Activated naive CD4-positive, alpha-beta T cell treated with anti-CD3 and anti-CD28 coated beads for 36 hours (primary cell): Measurements from ENCODE around the gene TCF15. TPM values are rescaled to one million over a fixed set of nuclear protein-coding genes. Genes with fewer than 3 reads are reported as not detected.
"Not testable (repeated sequence)": the region's sequence is repeated elsewhere in the genome, so short reads cannot be mapped to it uniquely, and the experiment has no call there.

ENCODE experiments used
- CTCF ChIA-PET: fragments of 350-600 bp; sonication (Branson Sonifier 250); formaldehyde crosslinking; loops from one replicate; lab custom pipeline; 2021; ENCODE audit warnings: antibody characterized with exemption; lab: Charles Lee
- DNase-seq: peaks from one replicate; pipeline ENCODE4 v3.0.0-alpha.2; 2020
- H3K27ac Mint-ChIP-seq: one replicate; pipeline ENCODE4 v1.8.0; 2021; ENCODE audit warnings: mild to moderate bottlenecking, mixed read lengths
- H3K27me3 Mint-ChIP-seq: one replicate; pipeline ENCODE4 v1.8.0; 2021; ENCODE audit warnings: low read depth, mixed read lengths
- H3K36me3 Mint-ChIP-seq: one replicate; pipeline ENCODE4 v1.8.0; 2021; ENCODE audit warnings: low read depth, mixed read lengths
- H3K4me1 Mint-ChIP-seq: one replicate; pipeline ENCODE4 v1.8.0; 2021; ENCODE audit warnings: low read depth, mixed read lengths
- H3K4me3 Mint-ChIP-seq: one replicate; pipeline ENCODE4 v1.8.0; 2021; ENCODE audit warnings: mild to moderate bottlenecking, moderate library complexity, mixed read lengths
- H3K9me3 Mint-ChIP-seq: one replicate; pipeline ENCODE4 v1.8.0; 2021; ENCODE audit warnings: mixed read lengths
- intact Hi-C: fragments of 100-400 bp; cut with micrococcal nuclease; formaldehyde crosslinking; loops from one replicate; pipeline ENCODE4 v1.15.1; 2023
- total RNA-seq, 2 experiments: library from RNA; stranded (reverse); gene quantifications; one replicate each; pipeline ENCODE4 v1.2.3, GENCODE V29; 2021

Gene TCF15
- total RNA-seq, 2 experiments from 2014 or later, result not detected

DNA sequence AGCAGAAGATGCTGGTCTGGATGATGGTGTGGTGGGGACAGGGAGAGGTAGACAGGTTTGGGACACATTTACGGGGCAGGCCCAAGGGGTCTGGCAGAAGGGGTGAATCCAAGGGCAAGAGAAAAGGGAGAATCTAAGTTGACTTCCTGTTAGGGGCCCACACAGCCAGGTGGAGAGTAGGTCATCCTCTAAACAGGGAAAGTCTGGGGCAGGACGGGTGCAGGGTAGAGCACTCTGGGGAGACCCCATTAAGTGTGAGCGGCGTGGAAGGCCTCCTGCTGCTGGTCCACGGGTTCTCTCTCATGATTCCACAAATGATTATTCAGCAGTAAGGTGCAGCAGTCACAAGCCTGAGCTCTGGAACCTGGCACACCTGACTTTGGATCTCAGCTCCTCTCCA is 40.2 kb upstream of the TCF15 start:
- no peaks in the 10 kb centered on the region for H3K9me3 Mint-ChIP-seq
- CTCF ChIA-PET, result interaction anchor here (0.7 kb wide), 1 partner anchor 138 kb away, joined by 3 read pairs; no protein-coding TSS in a partner anchor
- peaks cover 8% of the 10 kb centered on the region for H3K27me3 Mint-ChIP-seq
- H3K4me3 Mint-ChIP-seq, result no peak overlapping the region
- H3K36me3 Mint-ChIP-seq, result peaks cover 23% of the 10 kb centered on the region
- intact Hi-C loops, result loop anchor here (5.0 kb wide), 1 partner anchor 472 kb away; no protein-coding TSS in a partner anchor
- peaks cover 8% of the 10 kb centered on the region for H3K4me1 Mint-ChIP-seq
- no peak for DNase-seq
- no peak overlapping the region for H3K27ac Mint-ChIP-seq

- Mint-ChIP-seq H3K4me3 (no peak overlapping the region), H3K27ac (no peak overlapping the region), H3K27me3 (peaks cover 15% of the 10 kb centered on the region), H3K4me1 (peaks cover 9% of the 10 kb centered on the region), H3K9me3 (no peaks in the 10 kb centered on the region), H3K36me3 (peaks cover 23% of the 10 kb centered on the region)
- CTCF ChIA-PET, result interaction anchor here (0.9 to 2.9 kb wide), 5 partner anchors 13 to 87 kb away, joined by 3 to 21 read pairs (median 6); no protein-coding TSS in a partner anchor
- DNase-seq, result no peak
- intact Hi-C loops, result no loop called here
These were observed 37.4 kb upstream of the TCF15 start for GRCh38 chr20:647479-648019.

DNA sequence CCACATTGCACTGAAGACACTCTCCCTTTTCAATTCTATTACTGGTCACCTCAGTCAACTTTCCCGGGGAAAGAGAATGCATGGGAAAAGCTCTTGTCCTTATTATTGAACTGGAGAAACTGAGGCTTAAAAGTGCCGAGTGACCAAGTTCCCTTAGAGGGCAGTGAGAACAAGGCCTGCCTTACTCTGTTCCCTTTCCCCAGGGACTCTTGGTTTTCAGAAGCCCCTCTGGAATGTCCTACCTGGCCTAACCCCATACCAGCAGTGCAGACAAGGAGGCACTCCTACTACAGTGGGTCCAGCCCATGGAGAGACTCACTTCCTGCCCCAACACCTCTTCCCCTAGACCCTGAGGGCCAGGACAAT is 36.7 kb upstream of the TCF15 start:
- CTCF ChIA-PET, result interaction anchor here (0.7 to 3.0 kb wide), 9 partner anchors 12 to 293 kb away, joined by 3 to 21 read pairs (median 8); no protein-coding TSS in a partner anchor
- H3K4me3 Mint-ChIP-seq, result no peak overlapping the region
- intact Hi-C loops, result no loop called here

DNA sequence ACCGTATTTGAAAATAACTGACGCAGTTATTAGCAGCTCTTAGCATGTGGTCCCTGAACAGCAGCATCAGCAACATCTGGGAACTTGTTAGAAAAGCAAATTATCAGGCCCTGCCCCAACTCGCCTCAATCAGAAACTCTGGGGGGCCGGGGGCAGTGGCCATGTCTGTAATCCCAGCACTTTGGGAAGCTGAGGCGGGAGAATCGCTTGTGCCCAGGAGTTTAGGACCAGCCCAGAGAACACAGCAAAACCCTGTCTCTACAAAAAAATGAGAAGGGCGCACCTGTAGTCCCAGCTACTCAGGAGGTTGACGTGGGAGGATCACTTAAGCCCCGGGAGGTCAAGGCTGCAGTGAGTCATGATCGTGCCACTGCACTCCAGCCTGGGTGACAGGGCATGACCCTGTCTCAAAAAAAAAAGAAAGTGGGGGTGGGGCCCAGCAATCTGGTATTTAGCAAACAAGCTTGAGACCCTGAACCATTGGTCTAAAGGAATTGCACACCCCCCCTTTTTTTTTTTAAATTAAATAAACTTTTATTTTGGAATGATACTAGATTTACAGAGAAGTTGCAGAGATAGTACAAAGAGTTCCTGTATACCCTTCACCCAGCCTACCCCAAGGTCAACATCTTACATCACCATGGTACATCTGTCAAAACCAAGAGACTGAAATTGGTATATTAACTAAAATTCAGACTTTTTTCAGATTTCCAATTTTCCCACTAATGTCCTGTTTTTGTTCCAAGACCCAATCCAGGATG is 36.2 kb upstream of the TCF15 start:
- Mint-ChIP-seq H3K4me3 (no peak overlapping the region), H3K27me3 (peaks cover 18% of the 10 kb centered on the region), H3K27ac (no peak overlapping the region), H3K9me3 (no peaks in the 10 kb centered on the region), H3K4me1 (peaks cover 6% of the 10 kb centered on the region), H3K36me3 (peaks cover 23% of the 10 kb centered on the region)
- no peak for DNase-seq
- CTCF ChIA-PET, result interaction anchor here (0.6 to 3.0 kb wide), 32 partner anchors 9 to 309 kb away, joined by 3 to 21 read pairs (median 5); no protein-coding TSS in a partner anchor
- intact Hi-C loops, result no loop called here

More for the DNA sequence above, 36.7 kb upstream of the TCF15 start:
- H3K27ac Mint-ChIP-seq, result no peak overlapping the region
- DNase-seq, result no peak
- H3K4me1 Mint-ChIP-seq, result peaks cover 6% of the 10 kb centered on the region
- no peaks in the 10 kb centered on the region for H3K9me3 Mint-ChIP-seq
- H3K27me3 Mint-ChIP-seq, result peaks cover 15% of the 10 kb centered on the region
- peaks cover 23% of the 10 kb centered on the region for H3K36me3 Mint-ChIP-seq

GRCh38 chr20:645318-646106 is 35.4 kb upstream of the TCF15 start:
- peak; percentile 76 for DNase-seq
- peaks cover 9% of the 10 kb centered on the region for H3K4me1 Mint-ChIP-seq
- CTCF ChIA-PET, result interaction anchor here (0.5 to 3.0 kb wide), 40 partner anchors 10 to 310 kb away, joined by 3 to 21 read pairs (median 4); no protein-coding TSS in a partner anchor
- intact Hi-C loops, result loop anchor here (1.0 kb wide), 3 partner anchors 84 to 291 kb away; partner anchors contain the start of gene RBCK1
- no peaks in the 10 kb centered on the region for H3K9me3 Mint-ChIP-seq
- H3K27me3 Mint-ChIP-seq, result peaks cover 21% of the 10 kb centered on the region
- peaks cover 23% of the 10 kb centered on the region for H3K36me3 Mint-ChIP-seq
- no peak overlapping the region for H3K4me3 Mint-ChIP-seq
- no peak overlapping the region for H3K27ac Mint-ChIP-seq

DNA sequence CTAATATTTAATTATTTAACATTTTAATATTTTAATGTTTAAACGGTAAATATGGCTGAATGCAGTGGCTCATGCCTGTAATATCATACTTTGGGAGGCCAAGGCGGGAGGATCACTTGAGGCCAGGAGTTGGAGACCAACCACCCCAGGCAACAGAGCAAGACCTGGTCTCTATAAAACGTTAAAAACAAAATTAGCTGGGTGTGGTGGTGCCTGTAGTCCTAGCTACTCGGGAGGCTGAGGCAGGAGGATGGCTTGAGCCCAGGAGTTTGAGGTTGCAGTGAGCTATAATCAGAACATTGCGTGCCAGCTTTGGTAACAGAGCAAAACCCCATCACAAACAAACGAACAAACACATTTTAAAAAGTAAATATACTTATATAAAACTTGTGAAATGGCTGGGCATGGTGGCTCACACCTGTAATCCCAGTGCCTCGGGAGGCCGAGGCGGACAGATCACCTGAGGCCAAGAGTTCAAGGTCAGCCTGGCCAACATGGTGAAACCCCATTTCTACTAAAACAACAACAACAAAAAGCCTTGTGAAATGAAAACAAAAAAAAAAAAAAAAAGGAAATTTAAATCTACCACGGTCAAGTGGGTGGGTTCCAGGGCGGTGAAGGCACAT is 34.7 kb upstream of the TCF15 start:
- Mint-ChIP-seq H3K27me3 (peaks cover 21% of the 10 kb centered on the region), H3K27ac (no peak overlapping the region), H3K4me1 (peaks cover 9% of the 10 kb centered on the region), H3K4me3 (no peak overlapping the region), H3K36me3 (peaks cover 18% of the 10 kb centered on the region), H3K9me3 (no peaks in the 10 kb centered on the region)
- no peak for DNase-seq
- CTCF ChIA-PET, result interaction anchor here (0.5 to 3.0 kb wide), 34 partner anchors 10 to 311 kb away, joined by 3 to 21 read pairs (median 4); no protein-coding TSS in a partner anchor
- intact Hi-C loops, result loop anchor here (1.0 kb wide), 3 partner anchors 84 to 291 kb away; partner anchors contain the start of gene RBCK1

GRCh38 chr20:642398-643174 is 32.5 kb upstream of the TCF15 start:
- no peak overlapping the region for H3K27ac Mint-ChIP-seq
- peaks cover 21% of the 10 kb centered on the region for H3K27me3 Mint-ChIP-seq
- no peak for DNase-seq
- H3K9me3 Mint-ChIP-seq, result no peaks in the 10 kb centered on the region
- intact Hi-C loops, result no loop called here
- CTCF ChIA-PET, result interaction anchor here (0.7 to 1.7 kb wide), 2 partner anchors 79 to 290 kb away, joined by 3 to 4 read pairs; no protein-coding TSS in a partner anchor
- H3K36me3 Mint-ChIP-seq, result peaks cover 3% of the 10 kb centered on the region
- H3K4me1 Mint-ChIP-seq, result peaks cover 9% of the 10 kb centered on the region
- H3K4me3 Mint-ChIP-seq, result no peak overlapping the region

DNA sequence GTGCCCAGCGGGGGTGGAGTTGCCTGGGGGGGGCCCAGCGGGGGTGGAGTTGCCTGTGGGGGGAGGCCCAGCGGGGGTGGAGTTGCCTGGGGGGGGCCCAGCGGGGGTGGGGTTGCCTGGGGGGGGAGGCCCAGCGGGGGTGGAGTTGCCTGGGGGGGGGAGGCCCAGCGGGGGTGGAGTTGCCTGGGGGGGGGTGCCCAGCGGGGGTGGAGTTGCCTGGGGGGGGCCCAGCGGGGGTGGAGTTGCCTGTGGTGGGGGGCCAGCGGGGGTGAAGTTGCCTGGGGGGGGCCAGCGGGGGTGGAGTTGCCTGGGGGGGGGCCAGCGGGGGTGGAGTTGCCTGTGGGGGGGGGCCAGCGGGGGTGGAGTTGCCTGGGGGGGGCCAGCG is 31.9 kb upstream of the TCF15 start:
- H3K27me3 Mint-ChIP-seq, result peaks cover 21% of the 10 kb centered on the region
- CTCF ChIA-PET, H3K4me1 Mint-ChIP-seq, H3K4me3 Mint-ChIP-seq, DNase-seq, H3K27ac Mint-ChIP-seq, intact Hi-C loops, H3K9me3 Mint-ChIP-seq, H3K36me3 Mint-ChIP-seq: not testable (repeated sequence)

GRCh38 chr20:641516-641875 is 31.4 kb upstream of the TCF15 start:
- Mint-ChIP-seq H3K27me3 (peaks cover 21% of the 10 kb centered on the region), H3K4me1 (peaks cover 9% of the 10 kb centered on the region), H3K36me3 (no peaks in the 10 kb centered on the region), H3K4me3 (no peak overlapping the region), H3K27ac (no peak overlapping the region), H3K9me3 (no peaks in the 10 kb centered on the region)
- intact Hi-C loops, result no loop called here
- no peak for DNase-seq
- CTCF ChIA-PET, result no interaction called here

GRCh38 chr20:640674-641515 is 30.8 kb upstream of the TCF15 start:
- H3K27me3 Mint-ChIP-seq, result peaks cover 21% of the 10 kb centered on the region
- H3K4me3 Mint-ChIP-seq, result no peak overlapping the region
- H3K27ac Mint-ChIP-seq, result no peak overlapping the region
- H3K36me3 Mint-ChIP-seq, result no peaks in the 10 kb centered on the region
- no peaks in the 10 kb centered on the region for H3K9me3 Mint-ChIP-seq
- H3K4me1 Mint-ChIP-seq, result peaks cover 9% of the 10 kb centered on the region
- DNase-seq, result no peak
- CTCF ChIA-PET, result no interaction called here
- intact Hi-C loops, result no loop called here
